HL-60 (cell line): Measurements from ENCODE around the gene FMO4.
"Not testable (repeated sequence)": the region's sequence is repeated elsewhere in the genome, so short reads cannot be mapped to it uniquely, and the experiment has no call there.

Experiments
- DNase-seq, 2 experiments: peaks; one replicate each; pipeline ENCODE4 v3.0.0-alpha.2; 2010 to 2020; ENCODE audit warnings: low read depth in 1 of 2, low spot score in 1 of 2
- H3K27ac ChIP-seq: fragments of 250-450 bp; sonication (Bioruptor Pico); replicated peaks from 2 replicates; pipeline ENCODE4 v1.5.1; 2020; ENCODE audit warnings: mild to moderate bottlenecking, moderate library complexity
- H3K27me3 ChIP-seq: fragments of 250-450 bp; sonication (Bioruptor Pico); 2 replicates; pipeline ENCODE4 v1.5.1; 2021; ENCODE audit warnings: mild to moderate bottlenecking, moderate library complexity; ENCODE audit not compliant: insufficient read depth, poor library complexity, severe bottlenecking
- H3K4me3 ChIP-seq: replicated peaks from 2 replicates; pipeline ENCODE4 v1.5.1; 2011; ENCODE audit warnings: mild to moderate bottlenecking, control low read depth, low read length; ENCODE audit not compliant: insufficient read depth
- GABPA ChIP-seq: IDR thresholded peaks from 2 replicates; pipeline ENCODE4 v1.6.1; 2012; ENCODE audit warnings: low read depth
- POLR2AphosphoS5 ChIP-seq: IDR thresholded peaks from 2 replicates; pipeline ENCODE4 v1.6.1; 2012; ENCODE audit warnings: low read depth
- SPI1 ChIP-seq: IDR thresholded peaks from 2 replicates; pipeline ENCODE4 v1.6.1; 2012; ENCODE audit warnings: low read depth, mild to moderate bottlenecking, borderline replicate concordance
- TF ChIP-seq, protein P1 (sequence below): IDR thresholded peaks from one replicate; pipeline ENCODE4 v1.5.1; 2011; ENCODE audit warnings: low read length, control low read depth, inconsistent platforms; ENCODE audit not compliant: insufficient read depth
- TF ChIP-seq, protein P2 (sequence below): IDR thresholded peaks from 2 replicates; pipeline ENCODE4 v1.6.1; 2012; ENCODE audit warnings: low read depth; ENCODE audit not compliant: insufficient replicate concordance

The FMO4 gene

DNA sequence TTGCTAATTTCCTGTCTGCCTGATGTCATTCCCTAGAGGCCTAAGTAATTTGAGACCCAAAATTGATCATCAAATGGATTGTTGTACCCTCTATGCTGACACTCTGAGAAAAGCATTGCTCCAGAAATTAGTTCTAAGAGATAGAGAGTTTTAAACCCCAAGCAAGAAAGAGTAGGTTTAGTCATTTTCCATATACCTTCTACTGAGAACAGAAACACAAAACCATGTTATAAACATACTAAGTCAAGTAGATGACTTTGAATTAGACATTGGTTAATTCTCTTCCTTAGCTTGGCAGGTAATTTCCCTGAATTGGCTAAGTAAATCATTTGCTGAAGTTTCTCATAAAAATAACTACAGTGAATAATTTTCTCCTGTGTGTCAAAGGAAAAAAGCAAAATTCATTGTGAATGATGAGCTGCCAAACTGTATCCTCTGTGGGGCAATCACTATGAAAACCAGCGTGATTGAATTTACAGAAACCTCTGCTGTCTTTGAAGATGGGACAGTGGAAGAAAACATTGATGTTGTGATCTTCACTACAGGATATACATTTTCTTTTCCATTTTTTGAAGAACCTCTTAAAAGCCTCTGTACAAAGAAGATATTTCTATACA, 20.1 kb downstream of the FMO4 start:
- TF ChIP-seq, protein P1, sequence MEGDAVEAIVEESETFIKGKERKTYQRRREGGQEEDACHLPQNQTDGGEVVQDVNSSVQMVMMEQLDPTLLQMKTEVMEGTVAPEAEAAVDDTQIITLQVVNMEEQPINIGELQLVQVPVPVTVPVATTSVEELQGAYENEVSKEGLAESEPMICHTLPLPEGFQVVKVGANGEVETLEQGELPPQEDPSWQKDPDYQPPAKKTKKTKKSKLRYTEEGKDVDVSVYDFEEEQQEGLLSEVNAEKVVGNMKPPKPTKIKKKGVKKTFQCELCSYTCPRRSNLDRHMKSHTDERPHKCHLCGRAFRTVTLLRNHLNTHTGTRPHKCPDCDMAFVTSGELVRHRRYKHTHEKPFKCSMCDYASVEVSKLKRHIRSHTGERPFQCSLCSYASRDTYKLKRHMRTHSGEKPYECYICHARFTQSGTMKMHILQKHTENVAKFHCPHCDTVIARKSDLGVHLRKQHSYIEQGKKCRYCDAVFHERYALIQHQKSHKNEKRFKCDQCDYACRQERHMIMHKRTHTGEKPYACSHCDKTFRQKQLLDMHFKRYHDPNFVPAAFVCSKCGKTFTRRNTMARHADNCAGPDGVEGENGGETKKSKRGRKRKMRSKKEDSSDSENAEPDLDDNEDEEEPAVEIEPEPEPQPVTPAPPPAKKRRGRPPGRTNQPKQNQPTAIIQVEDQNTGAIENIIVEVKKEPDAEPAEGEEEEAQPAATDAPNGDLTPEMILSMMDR = no peak
- TF ChIP-seq GABPA = no peak
- H3K27ac ChIP-seq = no peak overlapping the region
- no peak for DNase-seq
- no peaks in the 10 kb centered on the region for H3K27me3 ChIP-seq
- H3K4me3 ChIP-seq = no peak overlapping the region

DNA sequence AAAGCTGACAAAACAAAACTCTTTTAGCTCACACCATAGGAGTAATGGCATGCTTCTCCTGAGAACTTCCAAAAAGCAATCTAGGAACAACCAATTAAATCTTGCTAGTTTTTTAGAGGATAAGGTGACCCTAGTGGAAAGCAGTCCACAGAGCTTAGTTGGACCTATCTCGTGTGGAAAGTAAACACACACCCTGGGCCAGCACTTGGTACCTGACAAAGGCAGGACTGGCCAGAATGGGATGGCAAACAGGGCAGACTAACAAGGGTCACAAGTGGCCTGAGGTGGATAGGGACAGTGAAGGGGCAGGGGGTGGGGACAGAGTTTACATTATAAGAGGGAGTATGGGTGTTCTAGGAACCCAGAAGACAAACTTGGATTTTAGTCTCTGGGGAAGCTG, 22.0 kb downstream of the FMO4 start:
- Histone ChIP-seq H3K27me3 (no peaks in the 10 kb centered on the region), H3K27ac (no peak overlapping the region), H3K4me3 (no peak overlapping the region)
- no peak for DNase-seq
- TF ChIP-seq, protein P1 = no peak
- TF ChIP-seq, protein P2, sequence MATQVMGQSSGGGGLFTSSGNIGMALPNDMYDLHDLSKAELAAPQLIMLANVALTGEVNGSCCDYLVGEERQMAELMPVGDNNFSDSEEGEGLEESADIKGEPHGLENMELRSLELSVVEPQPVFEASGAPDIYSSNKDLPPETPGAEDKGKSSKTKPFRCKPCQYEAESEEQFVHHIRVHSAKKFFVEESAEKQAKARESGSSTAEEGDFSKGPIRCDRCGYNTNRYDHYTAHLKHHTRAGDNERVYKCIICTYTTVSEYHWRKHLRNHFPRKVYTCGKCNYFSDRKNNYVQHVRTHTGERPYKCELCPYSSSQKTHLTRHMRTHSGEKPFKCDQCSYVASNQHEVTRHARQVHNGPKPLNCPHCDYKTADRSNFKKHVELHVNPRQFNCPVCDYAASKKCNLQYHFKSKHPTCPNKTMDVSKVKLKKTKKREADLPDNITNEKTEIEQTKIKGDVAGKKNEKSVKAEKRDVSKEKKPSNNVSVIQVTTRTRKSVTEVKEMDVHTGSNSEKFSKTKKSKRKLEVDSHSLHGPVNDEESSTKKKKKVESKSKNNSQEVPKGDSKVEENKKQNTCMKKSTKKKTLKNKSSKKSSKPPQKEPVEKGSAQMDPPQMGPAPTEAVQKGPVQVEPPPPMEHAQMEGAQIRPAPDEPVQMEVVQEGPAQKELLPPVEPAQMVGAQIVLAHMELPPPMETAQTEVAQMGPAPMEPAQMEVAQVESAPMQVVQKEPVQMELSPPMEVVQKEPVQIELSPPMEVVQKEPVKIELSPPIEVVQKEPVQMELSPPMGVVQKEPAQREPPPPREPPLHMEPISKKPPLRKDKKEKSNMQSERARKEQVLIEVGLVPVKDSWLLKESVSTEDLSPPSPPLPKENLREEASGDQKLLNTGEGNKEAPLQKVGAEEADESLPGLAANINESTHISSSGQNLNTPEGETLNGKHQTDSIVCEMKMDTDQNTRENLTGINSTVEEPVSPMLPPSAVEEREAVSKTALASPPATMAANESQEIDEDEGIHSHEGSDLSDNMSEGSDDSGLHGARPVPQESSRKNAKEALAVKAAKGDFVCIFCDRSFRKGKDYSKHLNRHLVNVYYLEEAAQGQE = no peak
- TF ChIP-seq GABPA (no peak), POLR2AphosphoS5 (no peak), SPI1 (no peak)

DNA sequence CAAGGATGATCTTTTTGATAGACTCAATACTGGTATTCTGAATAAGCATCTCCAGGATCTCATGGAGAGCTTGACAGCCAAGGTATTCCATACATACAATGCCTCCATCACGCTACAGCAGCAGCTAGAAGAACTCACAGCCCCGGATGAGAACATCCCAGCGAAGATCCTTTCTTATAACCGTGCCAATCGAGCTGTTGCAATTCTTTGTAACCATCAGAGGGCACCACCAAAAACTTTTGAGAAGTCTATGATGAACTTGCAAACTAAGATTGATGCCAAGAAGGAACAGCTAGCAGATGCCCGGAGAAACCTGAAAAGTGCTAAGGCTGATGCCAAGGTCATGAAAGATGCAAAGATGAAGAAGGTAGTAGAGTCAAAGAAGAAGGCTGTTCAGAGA, 25.4 kb downstream of the FMO4 start:
- DNase-seq, H3K27ac ChIP-seq, H3K27me3 ChIP-seq, H3K4me3 ChIP-seq: not testable (repeated sequence)

DNA sequence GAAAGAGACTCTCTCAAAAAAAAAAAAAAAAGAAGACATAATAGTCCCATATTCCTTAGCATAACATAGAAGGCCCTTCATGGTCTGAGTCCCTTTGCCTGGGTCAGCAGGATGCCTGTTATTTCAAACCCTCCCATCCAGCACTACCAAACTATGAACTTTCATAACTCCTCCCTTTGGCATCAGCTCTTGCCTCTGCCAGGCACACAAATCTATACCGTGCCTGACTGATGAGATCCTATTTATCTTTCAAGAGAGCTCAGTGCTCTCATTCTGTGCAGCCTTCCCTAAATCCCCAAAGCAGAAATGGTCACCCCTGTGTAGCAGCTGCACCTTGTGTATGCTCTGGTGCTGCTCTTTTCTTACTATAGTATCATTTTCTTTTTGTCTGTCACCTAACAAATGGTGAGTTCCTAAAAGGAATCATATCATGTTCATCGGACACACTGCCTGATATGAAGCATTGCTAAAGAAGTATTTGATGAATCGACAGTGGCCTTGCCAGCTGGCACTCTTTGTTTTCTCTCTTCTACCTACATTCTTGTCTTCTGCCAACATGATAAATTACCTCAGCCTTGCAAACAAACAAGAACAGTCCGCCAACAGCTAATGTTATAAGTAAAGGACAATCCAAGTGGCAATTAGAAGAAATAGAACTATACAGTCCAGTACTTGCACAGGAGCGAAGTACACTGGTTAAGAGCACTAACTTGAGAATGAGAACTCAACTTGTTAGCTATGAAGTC, 29.9 kb downstream of the FMO4 start:
- no peak for DNase-seq
- Histone ChIP-seq H3K27me3 (no peaks in the 10 kb centered on the region), H3K4me3 (no peak overlapping the region), H3K27ac (no peak overlapping the region)
- TF ChIP-seq, protein P1 = no peak
- no peak for TF ChIP-seq SPI1
- TF ChIP-seq GABPA = no peak
- TF ChIP-seq POLR2AphosphoS5 = no peak
- TF ChIP-seq, protein P2 = no peak
